ENCODE results near the gene NDUFA6. TPM values are rescaled to one million over a fixed set of nuclear protein-coding genes. Genes with fewer than 3 reads are reported as not detected.

NDUFA6 gene
- total and polyA plus RNA-seq, 2 donors = 90.0 to 99.7 TPM

DNA sequence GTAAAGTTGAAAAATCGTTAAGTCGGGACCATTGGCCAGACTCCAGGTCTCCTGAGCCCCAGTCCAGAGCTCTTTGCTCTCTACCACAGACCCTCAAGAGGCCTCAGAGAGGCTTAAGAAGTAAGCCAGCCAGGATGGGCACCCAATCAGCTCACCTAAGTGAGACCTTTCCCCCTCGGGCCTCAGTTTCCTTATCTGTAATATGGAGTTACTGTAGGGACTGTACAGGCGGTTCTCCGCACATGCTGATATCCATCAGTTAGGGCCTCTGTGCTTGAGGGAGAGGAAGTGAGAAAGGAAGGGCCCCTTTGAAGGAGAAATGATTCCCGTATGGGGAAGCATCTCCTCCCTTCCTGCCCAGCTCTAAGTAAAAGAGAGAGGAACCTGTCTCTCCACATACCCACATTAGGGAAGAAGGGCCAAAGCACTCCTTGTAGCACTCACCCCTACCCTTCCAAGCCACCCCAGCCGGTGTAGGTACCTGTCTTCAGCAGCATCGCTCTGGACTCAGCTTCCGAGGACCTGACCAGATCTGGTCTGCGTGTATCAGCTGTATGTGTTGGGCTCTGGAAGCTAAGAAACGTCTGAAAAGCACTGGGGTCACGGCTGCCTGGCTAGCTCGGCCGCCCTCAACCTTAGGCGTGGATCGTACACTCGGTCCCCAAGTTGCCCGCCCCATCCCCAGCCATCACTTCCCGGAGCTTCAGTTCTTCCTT is 20.6 kb downstream of the NDUFA6 start:
- 23% methylated on average over 19 of the region's 19 CpGs for WGBS
- H3K27ac ChIP-seq (ENCODE audit: low read depth in 1 of 2, low read length in 1 of 2) = peak overlapping the region; percentile 8 to 54
- H3K4me3 ChIP-seq (ENCODE audit: low read length in 2 of 2) = peak overlapping the region; percentile 56 to 70
- H3K9me3 ChIP-seq (ENCODE audit: control insufficient read depth in 2 of 2, insufficient read depth in 1 of 2, low read length in 1 of 2) = no peaks in the 10 kb centered on the region
- H3K27me3 ChIP-seq (ENCODE audit: control insufficient read depth in 2 of 2, insufficient read depth in 1 of 2, low read length in 1 of 2) = peaks cover 0 to 8% of the 10 kb centered on the region in 2 donors
- DNase-seq (ENCODE audit: low read depth in 6 of 9, low spot score in 9 of 9) = no peak
- peaks cover 16 to 31% of the 10 kb centered on the region in 2 donors for H3K4me1 ChIP-seq (ENCODE audit: control insufficient read depth in 2 of 2, insufficient read depth in 2 of 2, low read length in 2 of 2)
- H3K36me3 ChIP-seq (ENCODE audit: control insufficient read depth in 2 of 2, insufficient read depth in 2 of 2, low read length in 1 of 2) = peaks cover 13 to 16% of the 10 kb centered on the region in 2 donors

GRCh38 chr22:42068291-42068690 is 22.3 kb downstream of the NDUFA6 start:
- no peak for DNase-seq (ENCODE audit: low read depth in 6 of 9, low spot score in 9 of 9)
- Histone ChIP-seq H3K4me3 (ENCODE audit: low read length in 2 of 2) (no peak overlapping the region), H3K27me3 (ENCODE audit: control insufficient read depth in 2 of 2, insufficient read depth in 1 of 2, low read length in 1 of 2) (no peaks in the 10 kb centered on the region), H3K9me3 (ENCODE audit: control insufficient read depth in 2 of 2, insufficient read depth in 1 of 2, low read length in 1 of 2) (no peaks in the 10 kb centered on the region), H3K36me3 (ENCODE audit: control insufficient read depth in 2 of 2, insufficient read depth in 2 of 2, low read length in 1 of 2) (peaks cover 13 to 19% of the 10 kb centered on the region in 2 donors), H3K4me1 (ENCODE audit: control insufficient read depth in 2 of 2, insufficient read depth in 2 of 2, low read length in 2 of 2) (peaks cover 8 to 19% of the 10 kb centered on the region in 2 donors), H3K27ac (ENCODE audit: low read depth in 1 of 2, low read length in 1 of 2) (no peak overlapping the region)
- WGBS = 99% methylated on average over 4 of the region's 4 CpGs

- Histone ChIP-seq H3K27ac (ENCODE audit: low read depth in 1 of 2, low read length in 1 of 2) (no peak overlapping the region), H3K4me3 (ENCODE audit: low read length in 2 of 2) (no peak overlapping the region), H3K9me3 (ENCODE audit: control insufficient read depth in 2 of 2, insufficient read depth in 1 of 2, low read length in 1 of 2) (no peaks in the 10 kb centered on the region), H3K36me3 (ENCODE audit: control insufficient read depth in 2 of 2, insufficient read depth in 2 of 2, low read length in 1 of 2) (peaks cover 13 to 23% of the 10 kb centered on the region in 2 donors), H3K4me1 (ENCODE audit: control insufficient read depth in 2 of 2, insufficient read depth in 2 of 2, low read length in 2 of 2) (peaks cover 8 to 19% of the 10 kb centered on the region in 2 donors), H3K27me3 (ENCODE audit: control insufficient read depth in 2 of 2, insufficient read depth in 1 of 2, low read length in 1 of 2) (no peaks in the 10 kb centered on the region)
- no peak for DNase-seq (ENCODE audit: low read depth in 6 of 9, low spot score in 9 of 9)
- 98% methylated on average over 14 of the region's 14 CpGs for WGBS
These were observed 22.8 kb downstream of the NDUFA6 start for GRCh38 chr22:42067671-42068251.

DNA sequence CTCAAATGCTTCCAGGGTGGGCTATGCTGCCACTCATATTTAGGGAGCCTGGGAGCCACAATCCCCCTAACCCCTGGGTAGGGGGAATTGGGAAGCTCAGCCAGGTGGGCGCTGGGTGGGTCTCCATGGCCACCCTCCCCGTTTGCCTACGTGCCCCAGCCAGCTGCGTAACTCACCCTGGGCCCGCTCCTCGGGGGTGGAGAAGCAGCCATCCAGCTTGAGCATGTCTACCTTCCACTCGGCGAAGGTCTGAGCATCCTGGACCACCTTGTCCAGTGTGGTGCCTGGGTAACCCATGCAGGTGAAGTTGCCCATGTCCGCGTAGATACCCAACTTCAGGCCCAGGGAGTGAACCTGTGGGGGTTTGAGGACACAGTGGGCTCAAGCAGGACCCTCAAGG is 23.6 kb downstream of the NDUFA6 start:
- WGBS = 97% methylated on average over 10 of the region's 10 CpGs
- no peak for DNase-seq (ENCODE audit: low read depth in 6 of 9, low spot score in 9 of 9)
- Histone ChIP-seq H3K9me3 (ENCODE audit: control insufficient read depth in 2 of 2, insufficient read depth in 1 of 2, low read length in 1 of 2) (no peaks in the 10 kb centered on the region), H3K4me1 (ENCODE audit: control insufficient read depth in 2 of 2, insufficient read depth in 2 of 2, low read length in 2 of 2) (peaks cover 8 to 19% of the 10 kb centered on the region in 2 donors), H3K4me3 (ENCODE audit: low read length in 2 of 2) (no peak overlapping the region), H3K36me3 (ENCODE audit: control insufficient read depth in 2 of 2, insufficient read depth in 2 of 2, low read length in 1 of 2) (peaks cover 13 to 30% of the 10 kb centered on the region in 2 donors), H3K27me3 (ENCODE audit: control insufficient read depth in 2 of 2, insufficient read depth in 1 of 2, low read length in 1 of 2) (no peaks in the 10 kb centered on the region), H3K27ac (ENCODE audit: low read depth in 1 of 2, low read length in 1 of 2) (no peak overlapping the region)

GRCh38 chr22:42066126-42066761 is 24.3 kb downstream of the NDUFA6 start:
- no peak for DNase-seq (ENCODE audit: low read depth in 6 of 9, low spot score in 9 of 9)
- Histone ChIP-seq H3K4me3 (ENCODE audit: low read length in 2 of 2) (no peak overlapping the region), H3K27ac (ENCODE audit: low read depth in 1 of 2, low read length in 1 of 2) (no peak overlapping the region), H3K4me1 (ENCODE audit: control insufficient read depth in 2 of 2, insufficient read depth in 2 of 2, low read length in 2 of 2) (peaks cover 3 to 13% of the 10 kb centered on the region in 2 donors), H3K36me3 (ENCODE audit: control insufficient read depth in 2 of 2, insufficient read depth in 2 of 2, low read length in 1 of 2) (peaks cover 13 to 33% of the 10 kb centered on the region in 2 donors), H3K9me3 (ENCODE audit: control insufficient read depth in 2 of 2, insufficient read depth in 1 of 2, low read length in 1 of 2) (no peaks in the 10 kb centered on the region), H3K27me3 (ENCODE audit: control insufficient read depth in 2 of 2, insufficient read depth in 1 of 2, low read length in 1 of 2) (no peaks in the 10 kb centered on the region)
- WGBS = 98% methylated on average over 7 of the region's 7 CpGs

DNA sequence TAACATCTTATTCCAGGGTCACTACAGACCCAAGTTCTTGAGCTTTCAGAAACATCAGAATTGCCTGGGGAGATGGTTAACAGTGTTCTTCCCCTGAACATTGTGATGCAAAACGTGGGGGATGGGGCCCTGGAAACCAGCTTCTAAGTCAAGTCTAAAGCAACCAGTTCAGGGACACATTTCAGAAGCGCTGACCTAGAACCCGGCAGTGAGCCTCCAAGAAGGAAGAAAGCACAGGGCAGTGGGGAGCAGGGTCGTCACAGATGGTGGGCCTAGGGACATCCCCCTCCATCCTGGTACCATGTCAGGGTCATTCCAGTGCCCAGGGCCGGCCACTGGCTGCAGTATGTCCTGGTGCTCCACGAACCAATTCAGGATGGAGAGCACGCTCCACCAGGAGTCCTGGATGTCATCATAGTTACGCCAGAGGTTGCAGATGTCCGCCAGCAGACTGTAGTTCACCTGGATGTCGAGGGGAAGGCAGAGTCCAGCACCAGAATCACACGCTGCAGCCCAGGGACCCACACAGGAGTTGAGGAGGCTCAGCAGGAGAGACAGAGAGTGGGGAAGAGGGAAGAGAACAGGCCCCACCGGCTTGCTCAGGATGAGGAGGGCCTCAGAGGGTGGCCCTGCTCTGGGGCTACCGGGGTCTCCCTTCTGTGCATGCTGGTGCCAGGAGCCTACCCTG is 25.0 kb downstream of the NDUFA6 start:
- Histone ChIP-seq H3K9me3 (ENCODE audit: control insufficient read depth in 2 of 2, insufficient read depth in 1 of 2, low read length in 1 of 2) (no peaks in the 10 kb centered on the region), H3K27ac (ENCODE audit: low read depth in 1 of 2, low read length in 1 of 2) (no peak overlapping the region), H3K36me3 (ENCODE audit: control insufficient read depth in 2 of 2, insufficient read depth in 2 of 2, low read length in 1 of 2) (peaks cover 16 to 37% of the 10 kb centered on the region in 2 donors), H3K27me3 (ENCODE audit: control insufficient read depth in 2 of 2, insufficient read depth in 1 of 2, low read length in 1 of 2) (no peaks in the 10 kb centered on the region), H3K4me1 (ENCODE audit: control insufficient read depth in 2 of 2, insufficient read depth in 2 of 2, low read length in 2 of 2) (peaks cover 0 to 9% of the 10 kb centered on the region in 2 donors), H3K4me3 (ENCODE audit: low read length in 2 of 2) (no peak overlapping the region)
- 95% methylated on average over 13 of the region's 13 CpGs for WGBS
- DNase-seq (ENCODE audit: low read depth in 6 of 9, low spot score in 9 of 9) = no peak

DNA sequence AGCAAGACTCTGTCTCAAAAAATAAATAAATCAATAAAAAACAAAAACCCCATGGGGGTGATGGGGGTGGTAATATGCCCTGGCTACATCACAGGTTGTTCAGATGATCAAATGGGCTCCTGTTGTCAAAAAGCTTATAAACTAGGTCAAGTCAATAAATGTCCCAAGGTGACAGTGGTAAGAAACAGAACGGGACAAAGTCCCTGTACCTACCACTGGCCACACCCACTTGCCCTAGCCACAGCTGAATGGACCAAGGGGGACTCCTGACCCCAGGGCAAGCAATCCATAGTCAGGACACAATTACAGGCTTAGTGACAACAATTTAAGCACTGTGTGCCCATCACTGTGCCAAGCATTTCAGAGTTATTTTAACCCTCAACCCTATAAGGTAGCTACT is 25.9 kb downstream of the NDUFA6 start:
- 100% methylated on average over 1 of the region's 1 CpG for WGBS
- DNase-seq (ENCODE audit: low read depth in 6 of 9, low spot score in 9 of 9) = no peak
- H3K36me3 ChIP-seq (ENCODE audit: control insufficient read depth in 2 of 2, insufficient read depth in 2 of 2, low read length in 1 of 2) = peaks cover 25 to 44% of the 10 kb centered on the region in 2 donors
- H3K27me3 ChIP-seq (ENCODE audit: control insufficient read depth in 2 of 2, insufficient read depth in 1 of 2, low read length in 1 of 2) = no peaks in the 10 kb centered on the region
- no peaks in the 10 kb centered on the region for H3K9me3 ChIP-seq (ENCODE audit: control insufficient read depth in 2 of 2, insufficient read depth in 1 of 2, low read length in 1 of 2)
- no peak overlapping the region for H3K4me3 ChIP-seq (ENCODE audit: low read length in 2 of 2)
- H3K27ac ChIP-seq (ENCODE audit: low read depth in 1 of 2, low read length in 1 of 2) = no peak overlapping the region
- peaks cover 0 to 1% of the 10 kb centered on the region in 2 donors for H3K4me1 ChIP-seq (ENCODE audit: control insufficient read depth in 2 of 2, insufficient read depth in 2 of 2, low read length in 2 of 2)

- no peak for DNase-seq (ENCODE audit: low read depth in 6 of 9, low spot score in 9 of 9)
- H3K9me3 ChIP-seq (ENCODE audit: control insufficient read depth in 2 of 2, insufficient read depth in 1 of 2, low read length in 1 of 2) = peaks cover 0 to 6% of the 10 kb centered on the region in 2 donors
- H3K27me3 ChIP-seq (ENCODE audit: control insufficient read depth in 2 of 2, insufficient read depth in 1 of 2, low read length in 1 of 2) = no peaks in the 10 kb centered on the region
- H3K36me3 ChIP-seq (ENCODE audit: control insufficient read depth in 2 of 2, insufficient read depth in 2 of 2, low read length in 1 of 2) = peaks cover 32 to 46% of the 10 kb centered on the region in 2 donors
- no peak overlapping the region for H3K4me3 ChIP-seq (ENCODE audit: low read length in 2 of 2)
- no peaks in the 10 kb centered on the region for H3K4me1 ChIP-seq (ENCODE audit: control insufficient read depth in 2 of 2, insufficient read depth in 2 of 2, low read length in 2 of 2)
- 93% methylated on average over 10 of the region's 10 CpGs for WGBS
- H3K27ac ChIP-seq (ENCODE audit: low read depth in 1 of 2, low read length in 1 of 2) = no peak overlapping the region
These were observed 27.9 kb downstream of the NDUFA6 start for GRCh38 chr22:42062506-42063170.
